ENCODE measurements around the gene MYCT1. TPM values are rescaled to one million over a fixed set of nuclear protein-coding genes. Genes with fewer than 3 reads are reported as not detected.

Gene MYCT1
- total RNA-seq, 1 experiment from 2014 or later: not detected

DNA sequence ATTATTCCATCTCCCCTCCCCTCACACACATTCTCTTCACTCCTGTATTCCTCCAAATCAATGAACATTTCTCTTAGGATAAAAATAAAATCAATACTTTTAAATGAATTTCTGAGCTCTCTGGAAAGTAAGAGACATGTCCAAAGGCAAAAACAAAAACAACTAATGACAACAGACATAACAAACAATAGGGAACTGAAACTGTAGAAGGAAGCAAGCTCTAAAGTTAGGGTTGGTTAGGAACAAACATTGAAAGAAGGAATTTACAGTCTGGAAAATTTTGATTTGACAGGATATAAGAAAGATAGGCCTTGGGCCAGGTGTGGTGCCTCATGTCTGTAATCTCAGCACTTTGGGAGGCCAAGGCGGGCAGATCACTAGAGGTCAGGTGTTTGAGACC is 17.5 kb upstream of the MYCT1 start:
- Histone ChIP-seq H3K4me1 (ENCODE audit: control insufficient read depth in 1 of 2, insufficient read depth in 2 of 2, low read length in 2 of 2) (no peaks in the 10 kb centered on the region), H3K4me2 (ENCODE audit: low read length) (no peak overlapping the region), H3K9me2 (ENCODE audit: insufficient read depth) (no peaks in the 10 kb centered on the region), H3K36me3 (ENCODE audit: control insufficient read depth in 1 of 2, insufficient read depth in 2 of 2, low read length in 2 of 2) (no peaks in the 10 kb centered on the region), H4K20me1 (ENCODE audit: insufficient read depth) (no peaks in the 10 kb centered on the region), H3K27ac (ENCODE audit: low read depth, low read length) (no peak overlapping the region), H3K4me3 (replicated peaks in 1 of 2; ENCODE audit: low read depth in 1 of 2, low read length in 2 of 2) (no peak overlapping the region), H3K9ac (ENCODE audit: low read length) (no peak overlapping the region), H3K79me2 (ENCODE audit: insufficient read depth, low read length) (no peaks in the 10 kb centered on the region), H3K27me3 (ENCODE audit: insufficient read depth, low read length) (no peaks in the 10 kb centered on the region; the same call in 1 of the 2 replicates), H3K9me3 (ENCODE audit: control insufficient read depth in 1 of 2, insufficient read depth in 1 of 2, low read depth in 1 of 2, low read length in 2 of 2) (no peaks in the 10 kb centered on the region), H2AFZ (ENCODE audit: low read depth, low read length, poor library complexity, severe bottlenecking) (no peak overlapping the region)
- CTCF ChIA-PET: no interaction called here
- intact Hi-C loops (cut with micrococcal nuclease): no loop called here
- POLR2A ChIA-PET: no interaction called here
- ATAC-seq: no peak
- no peak for DNase-seq (ENCODE audit: low read depth, low spot score)
- BruUV-seq (replicated peaks): no TSS peak
- TF ChIP-seq, protein P1, sequence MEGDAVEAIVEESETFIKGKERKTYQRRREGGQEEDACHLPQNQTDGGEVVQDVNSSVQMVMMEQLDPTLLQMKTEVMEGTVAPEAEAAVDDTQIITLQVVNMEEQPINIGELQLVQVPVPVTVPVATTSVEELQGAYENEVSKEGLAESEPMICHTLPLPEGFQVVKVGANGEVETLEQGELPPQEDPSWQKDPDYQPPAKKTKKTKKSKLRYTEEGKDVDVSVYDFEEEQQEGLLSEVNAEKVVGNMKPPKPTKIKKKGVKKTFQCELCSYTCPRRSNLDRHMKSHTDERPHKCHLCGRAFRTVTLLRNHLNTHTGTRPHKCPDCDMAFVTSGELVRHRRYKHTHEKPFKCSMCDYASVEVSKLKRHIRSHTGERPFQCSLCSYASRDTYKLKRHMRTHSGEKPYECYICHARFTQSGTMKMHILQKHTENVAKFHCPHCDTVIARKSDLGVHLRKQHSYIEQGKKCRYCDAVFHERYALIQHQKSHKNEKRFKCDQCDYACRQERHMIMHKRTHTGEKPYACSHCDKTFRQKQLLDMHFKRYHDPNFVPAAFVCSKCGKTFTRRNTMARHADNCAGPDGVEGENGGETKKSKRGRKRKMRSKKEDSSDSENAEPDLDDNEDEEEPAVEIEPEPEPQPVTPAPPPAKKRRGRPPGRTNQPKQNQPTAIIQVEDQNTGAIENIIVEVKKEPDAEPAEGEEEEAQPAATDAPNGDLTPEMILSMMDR (IDR thresholded peaks at IDR 0.05 in 2 of 3, conservative IDR thresholded peaks at IDR 0.05 in 1 of 3; ENCODE audit: borderline replicate concordance in 1 of 3, insufficient read depth in 1 of 3, low read depth in 2 of 3, low read length in 2 of 3): no peak
- TF ChIP-seq, protein P2, sequence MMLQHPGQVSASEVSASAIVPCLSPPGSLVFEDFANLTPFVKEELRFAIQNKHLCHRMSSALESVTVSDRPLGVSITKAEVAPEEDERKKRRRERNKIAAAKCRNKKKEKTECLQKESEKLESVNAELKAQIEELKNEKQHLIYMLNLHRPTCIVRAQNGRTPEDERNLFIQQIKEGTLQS (IDR thresholded peaks at IDR 0.05): no peak
- TF ChIP-seq EZH2phosphoT487 (IDR thresholded peaks at IDR 0.05; ENCODE audit: borderline replicate concordance): no peak
- TF ChIP-seq, protein P3, sequence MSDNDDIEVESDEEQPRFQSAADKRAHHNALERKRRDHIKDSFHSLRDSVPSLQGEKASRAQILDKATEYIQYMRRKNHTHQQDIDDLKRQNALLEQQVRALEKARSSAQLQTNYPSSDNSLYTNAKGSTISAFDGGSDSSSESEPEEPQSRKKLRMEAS (IDR thresholded peaks at IDR 0.05): no peak
- TF ChIP-seq RAD21 (IDR thresholded peaks at IDR 0.05; ENCODE audit: low read depth): no peak
- TF ChIP-seq, protein P4, sequence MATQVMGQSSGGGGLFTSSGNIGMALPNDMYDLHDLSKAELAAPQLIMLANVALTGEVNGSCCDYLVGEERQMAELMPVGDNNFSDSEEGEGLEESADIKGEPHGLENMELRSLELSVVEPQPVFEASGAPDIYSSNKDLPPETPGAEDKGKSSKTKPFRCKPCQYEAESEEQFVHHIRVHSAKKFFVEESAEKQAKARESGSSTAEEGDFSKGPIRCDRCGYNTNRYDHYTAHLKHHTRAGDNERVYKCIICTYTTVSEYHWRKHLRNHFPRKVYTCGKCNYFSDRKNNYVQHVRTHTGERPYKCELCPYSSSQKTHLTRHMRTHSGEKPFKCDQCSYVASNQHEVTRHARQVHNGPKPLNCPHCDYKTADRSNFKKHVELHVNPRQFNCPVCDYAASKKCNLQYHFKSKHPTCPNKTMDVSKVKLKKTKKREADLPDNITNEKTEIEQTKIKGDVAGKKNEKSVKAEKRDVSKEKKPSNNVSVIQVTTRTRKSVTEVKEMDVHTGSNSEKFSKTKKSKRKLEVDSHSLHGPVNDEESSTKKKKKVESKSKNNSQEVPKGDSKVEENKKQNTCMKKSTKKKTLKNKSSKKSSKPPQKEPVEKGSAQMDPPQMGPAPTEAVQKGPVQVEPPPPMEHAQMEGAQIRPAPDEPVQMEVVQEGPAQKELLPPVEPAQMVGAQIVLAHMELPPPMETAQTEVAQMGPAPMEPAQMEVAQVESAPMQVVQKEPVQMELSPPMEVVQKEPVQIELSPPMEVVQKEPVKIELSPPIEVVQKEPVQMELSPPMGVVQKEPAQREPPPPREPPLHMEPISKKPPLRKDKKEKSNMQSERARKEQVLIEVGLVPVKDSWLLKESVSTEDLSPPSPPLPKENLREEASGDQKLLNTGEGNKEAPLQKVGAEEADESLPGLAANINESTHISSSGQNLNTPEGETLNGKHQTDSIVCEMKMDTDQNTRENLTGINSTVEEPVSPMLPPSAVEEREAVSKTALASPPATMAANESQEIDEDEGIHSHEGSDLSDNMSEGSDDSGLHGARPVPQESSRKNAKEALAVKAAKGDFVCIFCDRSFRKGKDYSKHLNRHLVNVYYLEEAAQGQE (IDR thresholded peaks at IDR 0.05; ENCODE audit: low read depth): no peak
- no peak for TF ChIP-seq CBX3 (IDR thresholded peaks at IDR 0.05; ENCODE audit: low read depth)
- TF ChIP-seq POLR2AphosphoS5 (IDR thresholded peaks at IDR 0.05; ENCODE audit: low read depth, low read length): no peak
- TF ChIP-seq YY1 (IDR thresholded peaks at IDR 0.05; ENCODE audit: extremely low read depth, insufficient replicate concordance, low read depth, low read length): no peak
- no peak for TF ChIP-seq SRF (IDR thresholded peaks at IDR 0.05; ENCODE audit: low read depth)
- TF ChIP-seq, protein P5, sequence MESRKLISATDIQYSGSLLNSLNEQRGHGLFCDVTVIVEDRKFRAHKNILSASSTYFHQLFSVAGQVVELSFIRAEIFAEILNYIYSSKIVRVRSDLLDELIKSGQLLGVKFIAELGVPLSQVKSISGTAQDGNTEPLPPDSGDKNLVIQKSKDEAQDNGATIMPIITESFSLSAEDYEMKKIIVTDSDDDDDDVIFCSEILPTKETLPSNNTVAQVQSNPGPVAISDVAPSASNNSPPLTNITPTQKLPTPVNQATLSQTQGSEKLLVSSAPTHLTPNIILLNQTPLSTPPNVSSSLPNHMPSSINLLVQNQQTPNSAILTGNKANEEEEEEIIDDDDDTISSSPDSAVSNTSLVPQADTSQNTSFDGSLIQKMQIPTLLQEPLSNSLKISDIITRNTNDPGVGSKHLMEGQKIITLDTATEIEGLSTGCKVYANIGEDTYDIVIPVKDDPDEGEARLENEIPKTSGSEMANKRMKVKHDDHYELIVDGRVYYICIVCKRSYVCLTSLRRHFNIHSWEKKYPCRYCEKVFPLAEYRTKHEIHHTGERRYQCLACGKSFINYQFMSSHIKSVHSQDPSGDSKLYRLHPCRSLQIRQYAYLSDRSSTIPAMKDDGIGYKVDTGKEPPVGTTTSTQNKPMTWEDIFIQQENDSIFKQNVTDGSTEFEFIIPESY (IDR thresholded peaks at IDR 0.05; ENCODE audit: extremely low read depth, insufficient replicate concordance, low read length): no peak
- TF ChIP-seq JUND (IDR thresholded peaks at IDR 0.05): no peak
- no peak for TF ChIP-seq SIN3A (IDR thresholded peaks at IDR 0.05; ENCODE audit: low read depth)
- no peak for TF ChIP-seq TCF7L2 (IDR thresholded peaks at IDR 0.05; ENCODE audit: borderline replicate concordance, extremely low read depth, insufficient read depth, insufficient read length)
- TF ChIP-seq SP1 (IDR thresholded peaks at IDR 0.05; ENCODE audit: low read depth): no peak
- TF ChIP-seq ELF1 (IDR thresholded peaks at IDR 0.05; ENCODE audit: borderline replicate concordance, low read depth): no peak
- no peak for TF ChIP-seq FOSL1 (IDR thresholded peaks at IDR 0.05; ENCODE audit: low read depth)
- RAD21 ChIA-PET (ENCODE audit: low non-redundant PET in 1 of 2, low total read pairs in 2 of 2, uncharacterized antibody in 2 of 2, unreplicated experiment in 2 of 2): no interaction called here

Measured in HCT116 (cell line).